ENCODE results near the gene FGF8.

DNA sequence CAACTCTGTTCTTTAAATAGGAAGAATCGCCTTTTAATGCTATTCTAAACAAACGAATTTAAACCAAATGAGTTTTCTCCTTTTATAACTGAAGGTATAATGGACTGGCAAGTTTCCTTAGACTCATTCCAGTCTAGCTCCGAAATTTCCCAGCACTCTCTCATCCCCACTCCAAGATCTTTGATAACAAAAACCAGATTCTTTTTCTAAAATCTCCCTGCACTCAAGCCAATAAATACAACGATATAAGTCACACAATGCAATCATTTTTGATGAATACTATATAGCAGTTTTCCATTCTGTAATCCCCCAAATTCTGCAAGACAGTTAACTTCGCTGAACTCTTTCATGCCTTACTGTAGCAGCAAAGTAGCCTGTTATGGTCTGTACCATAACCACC, 40.5 kb upstream of the FGF8 start:
- TF ChIP-seq YY1 (IDR thresholded peaks at IDR 0.05; ENCODE audit: insufficient read depth, insufficient read length) = no peak
- TF ChIP-seq ZNF274 (IDR thresholded peaks at IDR 0.05; ENCODE audit: low read depth, low read length) = no peak
- TF ChIP-seq SUZ12 (IDR thresholded peaks at IDR 0.05; ENCODE audit: extremely low read depth, insufficient read depth, insufficient read length) = no peak

Data from NT2/D1 (cell line).